HG02798 (cell line): Measurements from ENCODE around the gene TMEM176A.

Source experiments
- ATAC-seq: cut with Tn5 transposase; IDR thresholded peaks from one replicate; pipeline ENCODE4 v1.9.1; 2021; ENCODE audit warnings: mild to moderate bottlenecking; ENCODE audit not compliant: unreplicated experiment, poor library complexity

TMEM176A gene

DNA sequence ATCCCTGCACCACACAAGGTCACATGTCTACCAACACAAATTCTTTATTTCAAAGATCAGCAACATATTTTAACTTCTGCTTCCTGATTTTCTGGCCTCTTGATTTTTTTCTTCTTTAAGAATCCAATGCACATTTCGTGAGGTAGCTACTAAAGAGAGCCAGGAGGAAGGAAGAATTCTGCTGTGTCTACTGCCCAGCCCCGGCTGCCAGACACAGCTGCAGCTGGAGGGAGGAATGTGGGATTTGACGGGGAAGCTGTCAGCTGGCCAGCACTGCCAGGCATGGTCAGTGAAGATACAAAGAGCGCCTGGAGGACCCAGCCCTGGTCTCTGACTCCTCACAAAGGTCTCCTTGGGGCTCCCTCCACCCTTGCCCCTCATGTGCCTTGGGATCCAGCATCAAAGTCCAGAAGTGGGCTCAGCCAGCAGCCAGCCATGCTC lies 44.9 kb downstream of the TMEM176A start:
- no peak for ATAC-seq

DNA sequence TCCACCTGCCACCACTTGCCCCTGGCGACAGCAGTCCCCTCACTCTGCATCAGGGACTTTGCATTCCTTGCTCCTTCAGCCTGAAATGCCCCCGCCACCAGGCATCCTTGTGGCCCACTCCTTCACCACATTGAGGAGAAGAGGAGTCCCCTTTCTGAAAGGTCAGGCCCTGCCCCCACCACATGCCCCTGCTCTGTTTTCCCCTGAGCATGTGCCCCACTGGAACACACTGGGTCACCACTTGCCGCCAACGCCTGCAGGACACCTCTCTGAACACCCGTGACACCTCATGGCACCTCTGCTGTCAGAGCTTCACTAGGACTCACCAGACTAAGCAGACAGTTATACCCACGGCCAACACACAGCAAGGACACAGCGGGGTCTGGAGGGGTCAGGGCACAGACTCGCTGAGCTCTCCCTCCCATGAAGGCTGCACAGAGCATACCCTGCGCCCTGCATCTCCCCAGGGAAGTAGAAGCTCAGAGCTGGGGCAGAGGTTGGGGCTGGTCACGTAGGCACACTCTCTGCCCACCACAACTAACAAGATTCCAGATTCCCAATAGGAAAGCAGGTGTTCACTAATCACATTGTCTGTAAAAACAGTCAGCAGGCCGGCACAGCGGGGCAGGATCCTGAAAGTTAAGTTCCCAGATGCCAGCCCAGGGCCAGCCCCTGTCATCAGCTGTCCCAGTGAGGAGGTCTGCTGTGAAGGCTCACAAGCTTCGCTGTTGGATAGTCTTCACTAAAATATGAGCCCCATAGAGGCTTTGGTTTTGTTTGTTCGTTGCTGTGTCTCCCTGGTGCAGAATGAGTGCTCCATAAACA lies 45.9 kb downstream of the TMEM176A start:
- ATAC-seq: no peak

DNA sequence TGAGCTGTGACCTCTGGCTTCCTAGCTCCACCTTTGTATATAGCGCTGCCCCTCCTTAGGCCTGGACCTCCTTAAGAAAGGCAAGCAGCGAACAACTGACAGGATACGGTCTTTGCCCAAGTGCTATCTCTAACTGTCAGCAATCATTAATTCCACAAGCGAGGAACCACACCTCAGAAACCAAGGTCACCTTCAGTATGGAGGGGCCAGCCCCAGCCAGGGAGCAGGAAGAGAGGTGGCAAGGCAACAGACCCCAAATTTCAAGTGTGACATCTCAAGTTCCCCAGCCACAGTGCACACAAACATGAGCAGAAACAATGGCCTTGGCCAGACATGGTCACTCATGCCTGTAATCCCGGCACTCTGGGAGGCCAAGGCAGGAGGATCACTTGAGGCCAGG lies 47.0 kb downstream of the TMEM176A start:
- ATAC-seq: no peak

DNA sequence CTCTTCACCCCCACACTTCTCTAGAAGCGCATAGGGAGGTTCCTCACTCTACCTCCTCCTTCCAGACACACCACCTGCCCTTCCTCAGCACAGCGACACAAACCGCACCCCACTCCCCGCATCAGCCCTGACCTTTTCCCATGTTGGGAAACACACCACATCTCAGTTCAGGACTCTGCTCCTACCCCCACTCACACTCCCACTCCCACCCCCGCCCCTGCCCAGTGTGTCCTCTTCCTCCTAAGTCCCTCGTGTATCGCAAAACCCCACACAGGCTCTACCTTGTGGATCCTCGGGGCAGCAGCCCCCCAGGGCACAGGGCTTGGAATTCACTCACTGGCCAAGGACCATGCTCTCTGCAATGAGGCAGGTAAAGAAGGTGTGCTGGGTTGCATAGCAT lies 47.5 kb downstream of the TMEM176A start:
- no peak for ATAC-seq

DNA sequence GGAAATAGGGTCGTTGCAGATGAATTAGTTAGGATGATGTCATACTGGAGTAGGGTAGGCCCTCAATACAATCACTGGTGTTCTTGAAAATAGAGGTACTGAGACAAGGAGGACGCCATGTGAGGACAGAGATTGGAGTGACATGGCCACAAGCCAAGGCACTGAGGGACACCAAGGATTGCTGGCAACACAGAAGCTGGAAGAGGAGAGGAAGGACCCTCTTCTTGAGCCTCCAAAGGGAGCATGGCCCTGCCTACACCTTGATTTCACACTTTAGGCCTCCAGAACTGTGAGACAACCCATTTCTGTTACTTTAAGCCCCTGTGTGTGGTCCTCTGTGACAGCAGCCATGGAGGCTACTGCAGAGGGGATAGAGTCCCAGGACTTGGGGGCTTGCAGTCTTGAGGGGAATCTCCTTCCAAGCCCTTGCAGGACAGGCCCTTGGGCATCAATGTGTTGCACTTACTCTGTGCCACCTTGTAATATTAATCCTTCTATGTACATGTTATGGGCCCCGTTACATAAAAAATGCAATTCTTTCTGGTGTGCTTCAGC lies 48.1 kb downstream of the TMEM176A start:
- no peak for ATAC-seq

DNA sequence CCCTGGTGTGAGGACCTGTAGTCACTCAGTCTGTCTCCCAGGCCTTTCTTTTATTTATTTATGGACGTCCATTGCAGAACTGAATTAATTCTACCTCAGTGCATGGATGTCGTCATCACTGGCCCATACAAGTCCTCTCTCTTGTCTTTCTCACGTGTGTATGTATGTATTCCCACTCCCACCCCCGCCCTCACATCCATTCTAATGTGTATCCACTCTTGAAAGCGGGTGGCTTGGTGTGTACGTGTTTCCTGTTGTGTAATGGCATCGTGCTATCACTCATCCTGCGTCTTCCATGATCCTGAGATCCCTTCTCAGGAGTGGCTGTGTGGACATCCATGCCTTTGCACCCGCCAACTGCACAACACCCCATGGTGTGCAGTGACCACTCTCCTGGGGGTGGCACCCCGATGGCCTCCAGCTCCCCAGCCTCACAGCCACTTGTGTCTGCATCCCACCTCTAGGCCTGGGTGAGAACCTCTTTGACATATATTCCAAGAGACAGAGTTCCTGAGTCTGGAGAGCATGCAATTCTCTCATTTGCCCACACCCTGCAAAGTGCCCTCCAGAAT lies 48.7 kb downstream of the TMEM176A start:
- ATAC-seq: no peak

DNA sequence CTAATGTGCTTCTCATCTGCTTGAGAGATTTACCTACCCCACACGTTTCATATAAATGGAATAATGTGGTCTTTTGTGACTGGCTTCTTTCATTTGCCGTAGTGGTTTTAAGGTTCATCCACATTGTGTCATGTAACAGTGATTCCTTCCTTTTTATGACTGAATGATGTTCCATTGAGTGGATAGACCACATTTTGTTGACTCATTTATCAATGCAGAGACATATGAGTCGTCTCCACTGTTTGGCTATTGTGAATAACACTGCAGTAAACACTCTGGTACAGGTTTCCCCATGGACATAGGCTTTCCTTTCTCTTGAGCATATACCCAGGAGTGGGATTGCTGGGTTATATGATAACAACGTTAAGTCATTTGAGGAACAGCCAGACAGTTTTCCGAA lies 49.7 kb downstream of the TMEM176A start:
- no peak for ATAC-seq

DNA sequence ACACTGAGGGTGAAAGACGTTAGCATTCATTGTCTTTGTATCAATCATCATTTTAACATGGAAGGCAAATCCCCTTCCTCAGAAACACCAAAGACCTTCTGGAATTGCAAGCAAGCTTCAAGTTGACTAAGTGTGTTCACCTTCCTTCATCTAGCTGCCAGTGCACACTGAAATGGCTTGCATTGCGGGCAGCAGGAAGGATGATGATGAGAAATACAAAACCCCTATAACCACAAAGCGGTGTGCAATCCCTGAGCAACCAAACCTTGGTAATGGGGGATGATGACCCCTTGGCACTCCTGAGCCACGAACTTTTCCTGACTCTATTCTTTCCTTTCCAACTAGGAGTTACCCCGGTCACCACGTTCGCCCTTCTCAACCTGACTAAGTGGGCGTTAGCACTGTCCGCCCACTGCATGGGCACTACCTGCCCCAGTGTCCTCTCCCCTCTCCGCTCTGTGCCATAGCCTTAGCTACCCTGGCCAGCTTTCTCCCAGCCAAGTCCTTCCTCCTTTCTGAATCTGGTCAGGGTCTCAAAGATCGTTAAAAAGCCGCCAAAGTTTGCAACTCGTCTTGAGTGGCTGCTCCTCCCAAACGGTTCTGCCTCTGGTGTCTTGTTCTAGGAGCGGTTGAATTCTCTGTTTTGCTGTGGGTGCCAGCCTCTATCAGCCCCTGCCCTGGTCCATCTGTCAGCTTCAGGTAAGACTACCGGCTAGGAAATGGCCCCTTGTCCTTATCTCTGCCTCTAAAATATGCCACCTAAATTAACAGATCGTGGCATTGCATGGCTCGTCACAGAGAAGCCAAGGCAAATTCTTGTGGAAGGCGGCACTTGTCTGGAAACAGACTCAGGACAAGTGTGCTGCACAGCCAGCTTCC lies 51.2 kb downstream of the TMEM176A start:
- ATAC-seq: no peak

DNA sequence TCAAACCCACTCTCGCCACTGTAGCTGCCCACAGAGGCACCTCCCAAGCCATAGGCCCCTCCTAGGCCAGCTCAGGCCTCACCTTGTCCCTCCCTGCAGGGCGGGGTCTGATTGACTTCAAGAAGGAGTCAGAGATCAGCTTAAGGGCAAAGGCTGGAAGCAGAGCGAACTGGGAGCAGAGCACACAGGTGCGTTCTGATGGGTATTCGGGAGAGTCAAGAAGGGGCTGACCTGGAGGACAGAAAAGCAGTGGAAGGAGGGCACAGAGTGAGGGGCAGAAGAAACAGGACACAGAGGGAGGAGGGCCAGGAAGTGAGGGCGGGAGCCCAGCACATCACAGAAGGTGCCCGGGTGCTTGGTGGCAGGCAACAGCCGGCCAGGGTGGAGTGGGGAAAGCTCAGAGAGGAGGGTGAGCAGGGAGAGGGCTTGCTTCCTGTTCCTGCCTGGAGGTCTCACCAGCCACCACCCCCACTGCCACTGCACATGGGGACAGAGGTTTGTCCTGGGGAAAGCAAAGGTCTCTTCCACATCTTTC lies 51.9 kb downstream of the TMEM176A start, which contains the start of gene AOC1:
AOC1 (plus strand) TSS at position 147 of the 535 bp plus-strand sequence. CDS start 3,954 bp downstream, outside the sequence.
- no peak for ATAC-seq

DNA sequence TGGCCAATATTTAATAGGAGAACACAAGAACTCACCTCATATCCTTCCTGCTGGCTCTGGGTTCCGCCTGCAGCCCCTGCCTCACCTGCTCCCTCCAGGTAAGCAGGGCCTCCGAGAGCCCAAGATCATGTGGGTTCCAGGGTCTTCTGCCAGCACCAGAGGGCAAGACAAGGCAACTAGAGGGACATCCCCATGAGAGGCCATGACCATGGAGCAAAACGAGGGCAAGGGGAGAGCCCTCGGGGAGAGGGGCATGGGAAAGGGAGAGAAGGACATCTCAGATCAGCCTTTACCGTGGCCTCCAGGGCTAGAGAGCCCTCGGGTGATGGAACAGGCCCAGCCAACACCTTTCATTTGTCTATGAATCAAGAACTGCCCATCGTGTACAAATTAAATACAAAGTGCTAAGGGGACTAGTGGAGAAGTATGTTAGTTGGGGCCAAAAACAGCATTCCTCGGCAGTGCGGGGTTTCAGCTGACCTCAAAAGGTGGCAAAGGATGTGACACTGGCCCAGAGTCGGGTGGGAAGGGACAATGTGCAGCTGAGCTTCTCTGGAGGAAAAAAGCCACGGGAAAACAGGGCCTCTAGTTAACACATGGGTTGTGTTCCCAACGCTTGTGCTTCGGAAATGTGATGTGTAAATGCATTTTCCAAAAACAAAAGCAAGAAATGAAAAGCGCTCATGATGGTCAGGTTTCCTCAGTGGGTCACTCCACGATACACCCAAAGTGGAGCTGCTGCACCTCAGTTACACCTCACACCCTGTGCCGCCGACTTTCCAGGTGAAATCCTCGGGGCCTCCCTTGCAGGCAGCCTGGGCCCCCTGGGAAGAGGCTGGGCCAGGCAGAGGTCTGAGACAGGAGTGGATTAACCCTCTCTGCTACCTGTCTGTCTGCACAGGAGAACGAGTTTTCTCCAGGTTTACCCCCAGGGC lies 53.8 kb downstream of the TMEM176A start:
- ATAC-seq: no peak
